CD8-positive, alpha-beta memory T cell (primary cell): ENCODE results near the gene LPP. TPM values are rescaled to one million over a fixed set of nuclear protein-coding genes. Genes with fewer than 3 reads are reported as not detected.
A peak's percentile ranks its signal among the peaks of the same experiment; 100 is the strongest.

Source experiments
- CTCF ChIA-PET: fragments of 350-600 bp; sonication (Branson Sonifier 250); formaldehyde crosslinking; loops from one replicate; lab custom pipeline; 2021; ENCODE audit warnings: antibody characterized with exemption; lab: Charles Lee
- POLR2A ChIA-PET: fragments of 350-600 bp; sonication (Branson Sonifier 250); formaldehyde crosslinking; loops from one replicate; lab custom pipeline; 2021; ENCODE audit warnings: antibody characterized with exemption; lab: Charles Lee
- DNase-seq, 5 donors: peaks; one replicate each; pipeline versions ENCODE4 v3.0.0 to v3.0.0-alpha.2; 2020 to 2022; ENCODE audit warnings: mixed read lengths in 1 of 5
- H3K27ac ChIP-seq: one replicate; pipeline ENCODE4 v1.7.0; 2013; ENCODE audit warnings: low read depth, mild to moderate bottlenecking, low read length, moderate library complexity
- H3K27me3 ChIP-seq: 2 replicates; pipeline ENCODE4 v1.7.0; 2013; ENCODE audit warnings: low read length, mild to moderate bottlenecking; ENCODE audit not compliant: insufficient read depth, poor library complexity, severe bottlenecking
- H3K36me3 ChIP-seq: 2 replicates; pipeline ENCODE4 v1.7.0; 2013; ENCODE audit warnings: mild to moderate bottlenecking, low read length, moderate library complexity; ENCODE audit not compliant: insufficient read depth
- H3K4me1 ChIP-seq: 2 replicates; pipeline ENCODE4 v1.7.0; 2013; ENCODE audit warnings: mild to moderate bottlenecking, low read length, moderate library complexity; ENCODE audit not compliant: insufficient read depth
- H3K4me3 ChIP-seq: 2 replicates; pipeline ENCODE4 v1.7.0; 2013; ENCODE audit warnings: mild to moderate bottlenecking, low read length
- H3K9me3 ChIP-seq: 2 replicates; pipeline ENCODE4 v1.7.0; 2013; ENCODE audit warnings: mild to moderate bottlenecking, low read length
- H3K27ac Mint-ChIP-seq, 8 donors: one replicate each; pipeline ENCODE4 v1.8.0; 2020 to 2021; ENCODE audit warnings: mixed read lengths in 8 of 8, mild to moderate bottlenecking in 6 of 8, inconsistent platforms in 3 of 8, moderate library complexity in 3 of 8
- H3K27me3 Mint-ChIP-seq, 2 donors: one replicate each; pipeline ENCODE4 v1.8.0; 2020 to 2021; ENCODE audit warnings: mixed read lengths in 2 of 2, mild to moderate bottlenecking in 1 of 2, moderate library complexity in 1 of 2
- H3K36me3 Mint-ChIP-seq, 3 donors: one replicate each; pipeline ENCODE4 v1.8.0; 2020 to 2021; ENCODE audit warnings: mixed read lengths in 3 of 3, inconsistent platforms in 1 of 3, mild to moderate bottlenecking in 1 of 3
- H3K4me1 Mint-ChIP-seq, 3 donors: one replicate each; pipeline ENCODE4 v1.8.0; 2020 to 2021; ENCODE audit warnings: mixed read lengths in 3 of 3, inconsistent platforms in 1 of 3, mild to moderate bottlenecking in 1 of 3
- H3K4me3 Mint-ChIP-seq, 7 donors: one replicate each; pipeline ENCODE4 v1.8.0; 2020 to 2021; ENCODE audit warnings: mixed read lengths in 7 of 7, mild to moderate bottlenecking in 6 of 7, moderate library complexity in 4 of 7, inconsistent platforms in 2 of 7
- H3K9me3 Mint-ChIP-seq, 5 donors: one replicate each; pipeline ENCODE4 v1.8.0; 2020 to 2022; ENCODE audit warnings: mixed read lengths in 5 of 5, mild to moderate bottlenecking in 3 of 5, moderate library complexity in 2 of 5, inconsistent platforms in 1 of 5
- polyA plus RNA-seq: library from polyadenylated mRNA; unstranded; fragments of 300-500 nt; fragmentation: Illumina TruSeq; gene quantifications from one replicate; pipeline ENCODE4 v1.2.3, GENCODE V29; 2021
- total RNA-seq, 2 experiments: library from RNA; stranded (reverse); gene quantifications; one replicate each; pipeline ENCODE4 v1.2.3, GENCODE V29; 2021

The LPP gene
- total and polyA plus RNA-seq, 3 experiments from 2014 or later, result 13.4 to 23.5 (median 18.0) TPM

GRCh38 chr3:188690064-188690463, 536.1 kb downstream of the LPP start:
- ChIA-PET CTCF (interaction anchor here (1.0 kb wide), 1 partner anchor 10 kb away, joined by 3 read pairs; no protein-coding TSS in a partner anchor), POLR2A (no interaction called here)
- H3K4me3 Mint-ChIP-seq, result no peak overlapping the region
- H3K27me3 ChIP-seq, result no peaks in the 10 kb centered on the region
- no peaks in the 10 kb centered on the region for H3K36me3 ChIP-seq
- H3K4me1 ChIP-seq, result no peaks in the 10 kb centered on the region
- no peak overlapping the region for H3K27ac Mint-ChIP-seq
- H3K36me3 Mint-ChIP-seq, result no peaks in the 10 kb centered on the region
- H3K27me3 Mint-ChIP-seq, result peaks cover 0 to 2% of the 10 kb centered on the region in 2 donors
- H3K9me3 ChIP-seq, result no peaks in the 10 kb centered on the region
- no peak overlapping the region for H3K27ac ChIP-seq
- H3K4me3 ChIP-seq, result no peak overlapping the region
- H3K9me3 Mint-ChIP-seq, result no peaks in the 10 kb centered on the region
- no peak for DNase-seq
- peaks cover 21 to 26% (median 23%) of the 10 kb centered on the region in 3 donors for H3K4me1 Mint-ChIP-seq

GRCh38 chr3:188691004-188691403, 537.0 kb downstream of the LPP start:
- Histone ChIP-seq H3K4me1 (no peaks in the 10 kb centered on the region), H3K36me3 (no peaks in the 10 kb centered on the region), H3K27ac (no peak overlapping the region), H3K27me3 (no peaks in the 10 kb centered on the region), H3K4me3 (no peak overlapping the region), H3K9me3 (no peaks in the 10 kb centered on the region)
- ChIA-PET POLR2A (no interaction called here), CTCF (interaction anchor here (1.0 kb wide), 1 partner anchor 11 kb away, joined by 3 read pairs; no protein-coding TSS in a partner anchor)
- Mint-ChIP-seq H3K27me3 (peaks cover 0 to 2% of the 10 kb centered on the region in 2 donors), H3K4me1 (peaks cover 18 to 34% (median 19%) of the 10 kb centered on the region in 3 donors), H3K27ac (peak overlapping the region in 1 of 8 donors; percentile 70), H3K36me3 (peaks cover 0 to 3% (median 0%) of the 10 kb centered on the region in 3 donors), H3K4me3 (no peak overlapping the region), H3K9me3 (no peaks in the 10 kb centered on the region)
- no peak for DNase-seq

- Mint-ChIP-seq H3K27me3 (peaks cover 0 to 2% of the 10 kb centered on the region in 2 donors), H3K4me3 (no peak overlapping the region), H3K4me1 (peaks cover 13 to 31% (median 14%) of the 10 kb centered on the region in 3 donors), H3K36me3 (peaks cover 0 to 3% (median 0%) of the 10 kb centered on the region in 3 donors), H3K9me3 (no peaks in the 10 kb centered on the region), H3K27ac (no peak overlapping the region)
- Histone ChIP-seq H3K4me1 (no peaks in the 10 kb centered on the region), H3K36me3 (no peaks in the 10 kb centered on the region), H3K4me3 (no peak overlapping the region), H3K27me3 (no peaks in the 10 kb centered on the region), H3K27ac (no peak overlapping the region), H3K9me3 (no peaks in the 10 kb centered on the region)
- POLR2A ChIA-PET, result no interaction called here
- CTCF ChIA-PET, result no interaction called here
- no peak for DNase-seq
Measured at GRCh38 chr3:188691665-188692064, 537.7 kb downstream of the LPP start.

GRCh38 chr3:188692700-188693099, 538.7 kb downstream of the LPP start:
- Histone ChIP-seq H3K4me1 (no peaks in the 10 kb centered on the region), H3K27me3 (no peaks in the 10 kb centered on the region), H3K9me3 (no peaks in the 10 kb centered on the region), H3K4me3 (no peak overlapping the region), H3K36me3 (no peaks in the 10 kb centered on the region), H3K27ac (no peak overlapping the region)
- Mint-ChIP-seq H3K4me3 (no peak overlapping the region), H3K9me3 (no peaks in the 10 kb centered on the region), H3K4me1 (peaks cover 12 to 35% (median 20%) of the 10 kb centered on the region in 3 donors), H3K27ac (no peak overlapping the region), H3K27me3 (peaks cover 0 to 2% of the 10 kb centered on the region in 2 donors), H3K36me3 (peaks cover 0 to 3% (median 0%) of the 10 kb centered on the region in 3 donors)
- CTCF ChIA-PET, result no interaction called here
- DNase-seq, result no peak
- POLR2A ChIA-PET, result no interaction called here

GRCh38 chr3:188693435-188693834, 539.5 kb downstream of the LPP start:
- no peak for DNase-seq
- peaks cover 0 to 3% (median 0%) of the 10 kb centered on the region in 3 donors for H3K36me3 Mint-ChIP-seq

GRCh38 chr3:188695241-188695640, 541.3 kb downstream of the LPP start:
- Mint-ChIP-seq H3K36me3 (peaks cover 0 to 6% (median 0%) of the 10 kb centered on the region in 3 donors), H3K9me3 (no peaks in the 10 kb centered on the region), H3K4me1 (peaks cover 0 to 23% (median 7%) of the 10 kb centered on the region in 3 donors), H3K4me3 (no peak overlapping the region), H3K27ac (no peak overlapping the region), H3K27me3 (peaks cover 0 to 2% of the 10 kb centered on the region in 2 donors)
- Histone ChIP-seq H3K27me3 (no peaks in the 10 kb centered on the region), H3K4me1 (no peaks in the 10 kb centered on the region), H3K9me3 (no peaks in the 10 kb centered on the region), H3K36me3 (no peaks in the 10 kb centered on the region), H3K4me3 (no peak overlapping the region), H3K27ac (no peak overlapping the region)
- ChIA-PET POLR2A (no interaction called here), CTCF (interaction anchor here (1.2 kb wide), 1 partner anchor 955 kb away, joined by 3 read pairs; no protein-coding TSS in a partner anchor)
- no peak for DNase-seq

More at GRCh38 chr3:188693435-188693834, 539.5 kb downstream of the LPP start:
- POLR2A ChIA-PET, result no interaction called here
- no peaks in the 10 kb centered on the region for H3K27me3 ChIP-seq
- no peak overlapping the region for H3K27ac ChIP-seq
- peaks cover 0 to 2% of the 10 kb centered on the region in 2 donors for H3K27me3 Mint-ChIP-seq
- H3K36me3 ChIP-seq, result no peaks in the 10 kb centered on the region
- CTCF ChIA-PET, result no interaction called here
- H3K9me3 Mint-ChIP-seq, result no peaks in the 10 kb centered on the region
- no peaks in the 10 kb centered on the region for H3K4me1 ChIP-seq
- H3K9me3 ChIP-seq, result no peaks in the 10 kb centered on the region
- no peak overlapping the region for H3K4me3 ChIP-seq
- no peak overlapping the region for H3K4me3 Mint-ChIP-seq
- H3K4me1 Mint-ChIP-seq, result peaks cover 9 to 32% (median 17%) of the 10 kb centered on the region in 3 donors
- no peak overlapping the region for H3K27ac Mint-ChIP-seq

- H3K4me3 Mint-ChIP-seq, result no peak overlapping the region
- H3K27me3 Mint-ChIP-seq, result no peaks in the 10 kb centered on the region
- POLR2A ChIA-PET, result no interaction called here
- peaks cover 2 to 23% (median 7%) of the 10 kb centered on the region in 3 donors for H3K4me1 Mint-ChIP-seq
- Histone ChIP-seq H3K9me3 (no peaks in the 10 kb centered on the region), H3K27me3 (no peaks in the 10 kb centered on the region), H3K36me3 (no peaks in the 10 kb centered on the region), H3K27ac (no peak overlapping the region), H3K4me1 (no peaks in the 10 kb centered on the region), H3K4me3 (no peak overlapping the region)
- peaks cover 0 to 6% (median 0%) of the 10 kb centered on the region in 3 donors for H3K36me3 Mint-ChIP-seq
- CTCF ChIA-PET, result interaction anchor here (0.8 to 1.4 kb wide), 4 partner anchors 9 to 957 kb away, joined by 3 to 4 read pairs (median 4); no protein-coding TSS in a partner anchor
- no peaks in the 10 kb centered on the region for H3K9me3 Mint-ChIP-seq
- no peak for DNase-seq
- H3K27ac Mint-ChIP-seq, result no peak overlapping the region
Measured at GRCh38 chr3:188697127-188697526, 543.2 kb downstream of the LPP start.

GRCh38 chr3:188698436-188698835, 544.5 kb downstream of the LPP start:
- peaks cover 2 to 23% (median 7%) of the 10 kb centered on the region in 3 donors for H3K4me1 Mint-ChIP-seq
- no peak overlapping the region for H3K27ac Mint-ChIP-seq

More at GRCh38 chr3:188698436-188698835, 544.5 kb downstream of the LPP start:
- Mint-ChIP-seq H3K27me3 (no peaks in the 10 kb centered on the region), H3K4me3 (no peak overlapping the region), H3K36me3 (peaks cover 0 to 8% (median 0%) of the 10 kb centered on the region in 3 donors), H3K9me3 (no peaks in the 10 kb centered on the region)
- Histone ChIP-seq H3K27me3 (no peaks in the 10 kb centered on the region), H3K4me3 (no peak overlapping the region), H3K4me1 (no peaks in the 10 kb centered on the region), H3K9me3 (no peaks in the 10 kb centered on the region), H3K27ac (no peak overlapping the region), H3K36me3 (no peaks in the 10 kb centered on the region)
- ChIA-PET POLR2A (no interaction called here), CTCF (no interaction called here)
- DNase-seq, result no peak
